A673 (cell line): ENCODE measurements around the gene SLC6A9. TPM values are rescaled to one million over a fixed set of nuclear protein-coding genes. Genes with fewer than 3 reads are reported as not detected.

ENCODE experiments used
- BruUV-seq: library from RNA; stranded (reverse); fragments of 400-500 nt; replicated peaks from 2 replicates; lab custom pipeline; 2021; lab: Mats Ljungman, UMichigan
- CTCF ChIA-PET: fragments of 300-600 bp; sonication (Branson Sonifier 250); formaldehyde crosslinking; loops from one replicate; lab custom pipeline; 2022; ENCODE audit warnings: antibody characterized with exemption; lab: Charles Lee
- POLR2A ChIA-PET: fragments of 300-600 bp; sonication (Branson Sonifier 250); formaldehyde crosslinking; loops from one replicate; lab custom pipeline; 2022; ENCODE audit warnings: antibody characterized with exemption; ENCODE audit not compliant: low non-redundant PET; lab: Charles Lee
- DNase-seq: peaks from one replicate; pipeline ENCODE4 v3.0.0-alpha.2; 2015; ENCODE audit warnings: low spot score
- H3K27ac ChIP-seq: fragments of 200-600 bp; sonication (generic); 2 replicates; pipeline ENCODE4 v1.5.1; 2016; ENCODE audit warnings: mixed run types, low read depth, mild to moderate bottlenecking, mixed read lengths, antibody characterized with exemption, low read length; ENCODE audit not compliant: poor library complexity, severe bottlenecking
- H3K27me3 ChIP-seq: fragments of 200-600 bp; sonication (generic); replicated peaks from 2 replicates; pipeline ENCODE4 v1.6.1; 2017; ENCODE audit warnings: mixed run types, low read depth, mild to moderate bottlenecking, mixed read lengths, antibody characterized with exemption, low read length; ENCODE audit not compliant: insufficient read depth, poor library complexity
- H3K36me3 ChIP-seq: fragments of 200-600 bp; sonication (generic); 2 replicates; pipeline ENCODE4 v1.6.1; 2016; ENCODE audit warnings: mixed run types, mild to moderate bottlenecking, mixed read lengths, antibody characterized with exemption, low read length; ENCODE audit not compliant: insufficient read depth, poor library complexity, severe bottlenecking
- H3K4me1 ChIP-seq: fragments of 200-600 bp; sonication (generic); 2 replicates; pipeline ENCODE4 v1.6.1; 2017; ENCODE audit warnings: mixed run types, mild to moderate bottlenecking, mixed read lengths, antibody characterized with exemption, low read length; ENCODE audit not compliant: insufficient read depth, poor library complexity, severe bottlenecking
- H3K4me3 ChIP-seq: fragments of 200-600 bp; sonication (generic); 2 replicates; pipeline ENCODE4 v1.5.1; 2016; ENCODE audit warnings: low read depth, mixed run types, mild to moderate bottlenecking, mixed read lengths, low read length; ENCODE audit not compliant: poor library complexity, severe bottlenecking
- H3K9me3 ChIP-seq: fragments of 200-600 bp; sonication (generic); 2 replicates; pipeline ENCODE4 v1.6.1; 2016; ENCODE audit warnings: mixed run types, low read depth, mild to moderate bottlenecking, mixed read lengths, antibody characterized with exemption, low read length; ENCODE audit not compliant: poor library complexity, severe bottlenecking
- CTCF ChIP-seq: fragments of 300-800, 200-600 bp; sonication (generic); conservative IDR thresholded peaks from 2 replicates; pipeline ENCODE4 v1.5.1; 2017; ENCODE audit warnings: low read depth, mild to moderate bottlenecking, antibody characterized with exemption, low read length, moderate library complexity, mixed read lengths
- EZH2 ChIP-seq: fragments of 200-600 bp; sonication (generic); IDR thresholded peaks from 2 replicates; pipeline ENCODE4 v1.6.1; 2017; ENCODE audit warnings: borderline replicate concordance, low read depth, mild to moderate bottlenecking, mixed read lengths, antibody characterized with exemption, low read length; ENCODE audit not compliant: poor library complexity, severe bottlenecking
- intact Hi-C: fragments of 100-400 bp; cut with micrococcal nuclease; formaldehyde crosslinking; loops from one replicate; pipeline ENCODE4 v1.10.0; 2022; ENCODE audit not compliant: unreplicated experiment
- total RNA-seq: library from RNA; stranded (reverse); gene quantifications from 2 replicates; pipeline ENCODE4 v1.2.3, GENCODE V29; 2021

The SLC6A9 gene
- total RNA-seq, 1 experiment from 2014 or later, result 31.4 TPM

GRCh38 chr1:44012404-44012803 is 18.9 kb downstream of the SLC6A9 start:
- POLR2A ChIA-PET, result no interaction called here
- CTCF ChIA-PET, result no interaction called here
- no TSS peak for BruUV-seq

DNA sequence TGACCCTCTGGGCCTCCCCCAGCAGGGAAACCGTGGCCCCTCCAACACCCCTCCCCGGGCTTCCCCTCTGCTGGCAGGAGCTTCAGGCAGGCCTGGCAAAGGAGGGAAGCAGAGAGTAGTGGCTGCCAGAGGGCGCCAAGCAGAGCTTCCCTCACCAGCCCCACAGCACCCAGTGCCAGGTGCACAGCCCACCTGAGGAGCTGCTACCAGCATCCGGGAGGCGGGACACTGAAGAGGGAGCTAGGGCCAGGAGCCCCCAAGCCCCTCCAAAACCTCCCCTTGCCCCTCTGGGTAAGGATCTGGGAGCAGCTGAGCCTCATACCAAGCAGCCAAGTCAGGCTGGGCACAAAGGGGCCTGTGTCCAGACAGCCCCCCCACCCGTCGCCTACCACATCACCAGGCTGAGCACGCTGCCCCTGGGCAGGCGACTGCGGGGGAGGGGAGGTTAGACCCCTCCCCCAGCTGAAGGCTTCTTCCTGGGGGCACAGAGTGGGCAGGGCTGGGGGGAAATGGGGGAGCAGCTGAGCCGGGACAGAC is 20.3 kb downstream of the SLC6A9 start:
- Histone ChIP-seq H3K27me3 (no peaks in the 10 kb centered on the region), H3K9me3 (no peaks in the 10 kb centered on the region), H3K27ac (no peak overlapping the region), H3K36me3 (no peaks in the 10 kb centered on the region), H3K4me1 (peaks cover 15% of the 10 kb centered on the region), H3K4me3 (no peak overlapping the region)
- TF ChIP-seq CTCF (no peak), EZH2 (no peak)
- no TSS peak for BruUV-seq
- intact Hi-C loops, result no loop called here
- ChIA-PET POLR2A (no interaction called here), CTCF (interaction anchor here (1.0 kb wide), 1 partner anchor 25 kb away, joined by 3 read pairs; no protein-coding TSS in a partner anchor)
- DNase-seq, result no peak

More at GRCh38 chr1:44012404-44012803, 18.9 kb downstream of the SLC6A9 start:
- intact Hi-C loops, result no loop called here
- no peaks in the 10 kb centered on the region for H3K27me3 ChIP-seq
- H3K4me3 ChIP-seq, result no peak overlapping the region
- peak; percentile 50 for DNase-seq
- no peaks in the 10 kb centered on the region for H3K36me3 ChIP-seq
- no peak overlapping the region for H3K27ac ChIP-seq
- no peaks in the 10 kb centered on the region for H3K9me3 ChIP-seq
- peaks cover 15% of the 10 kb centered on the region for H3K4me1 ChIP-seq
- TF ChIP-seq EZH2, result no peak
- no peak for TF ChIP-seq CTCF

GRCh38 chr1:44008259-44008658 is 23.0 kb downstream of the SLC6A9 start:
- H3K4me3 ChIP-seq, result no peak overlapping the region
- H3K27ac ChIP-seq, result no peak overlapping the region
- ChIA-PET CTCF (no interaction called here), POLR2A (interaction anchor here (0.6 kb wide), 1 partner anchor 73 kb away, joined by 7 read pairs; no protein-coding TSS in a partner anchor)
- TF ChIP-seq CTCF (no peak), EZH2 (no peak)
- no peaks in the 10 kb centered on the region for H3K27me3 ChIP-seq
- intact Hi-C loops, result no loop called here
- H3K36me3 ChIP-seq, result no peaks in the 10 kb centered on the region
- H3K4me1 ChIP-seq, result peaks cover 15% of the 10 kb centered on the region
- BruUV-seq, result no TSS peak
- H3K9me3 ChIP-seq, result no peaks in the 10 kb centered on the region
- DNase-seq, result no peak
